Heart right ventricle (tissue), 16 donors: ENCODE data around the gene LCE1F. TPM values are rescaled to one million over a fixed set of nuclear protein-coding genes. Genes with fewer than 3 reads are reported as not detected.

ENCODE experiments used
- ATAC-seq, 8 donors: fragments of 200-7000 bp; cut with Tn5 transposase; one replicate each; pipeline ENCODE4 v1.9.1; 2020; ENCODE audit warnings: mild to moderate bottlenecking in 8 of 8, moderate library complexity in 8 of 8, moderate number of reproducible peaks in 1 of 8
- DNase-seq, 2 donors: peaks; one replicate each; pipeline ENCODE4 v3.0.0-alpha.2; 2020
- H3K27ac ChIP-seq, 10 donors: fragments of 200-600 bp; sonication (generic) in 2 of 10; one replicate each; pipeline versions ENCODE4 v1.5.0 to v1.8.0; 2020 to 2022; ENCODE audit warnings: mild to moderate bottlenecking in 3 of 10
- H3K27me3 ChIP-seq, 7 donors: fragments of 200-600 bp; one replicate each; pipeline ENCODE4 v1.8.0; 2021 to 2022; ENCODE audit warnings: mild to moderate bottlenecking in 2 of 7
- H3K36me3 ChIP-seq, 9 donors: fragments of 200-600 bp; sonication (generic) in 1 of 9; one replicate each; pipeline versions ENCODE4 v1.5.0 to v1.8.0; 2020 to 2022; ENCODE audit warnings: mild to moderate bottlenecking in 2 of 9
- H3K4me1 ChIP-seq, 9 donors: fragments of 200-600 bp; sonication (generic) in 1 of 9; one replicate each; pipeline versions ENCODE4 v1.5.0 to v1.8.0; 2020 to 2022; ENCODE audit warnings: mild to moderate bottlenecking in 4 of 9
- H3K4me3 ChIP-seq, 10 donors: fragments of 200-600 bp; sonication (generic) in 2 of 10; one replicate each; pipeline versions ENCODE4 v1.5.0 to v1.8.0; 2020 to 2022; ENCODE audit warnings: mild to moderate bottlenecking in 7 of 10, moderate library complexity in 2 of 10
- H3K9me3 ChIP-seq, 11 donors: fragments of 200-600 bp in 10 of 11; sonication (generic) in 2 of 11; one replicate each; pipeline versions ENCODE4 v1.5.0 to v1.8.0; 2013 to 2022; ENCODE audit warnings: mild to moderate bottlenecking in 2 of 11, control low read depth in 1 of 11, moderate library complexity in 1 of 11
- CTCF ChIP-seq, 9 donors: fragments of 200-600 bp; sonication (generic) in 2 of 9; IDR thresholded peaks; one replicate each; pipeline versions ENCODE4 v1.5.0 to v1.8.0; 2021 to 2022; ENCODE audit warnings: antibody characterized with exemption in 9 of 9, mild to moderate bottlenecking in 5 of 9, moderate library complexity in 1 of 9
- WGBS, 2 donors: extraction: QIAGEN DNeasy Blood & Tissue Kit; methylation state at CpG; one replicate each; pipeline ENCODE4 v1.1.7; 2013; ENCODE audit warnings: inconsistent platforms in 1 of 2; 5-methylcytosine and 5-hydroxymethylcytosine counted together
- intact Hi-C, 10 donors: fragments of 100-400 bp; cut with DNase I; formaldehyde crosslinking; loops; one replicate each; pipeline versions ENCODE4 v1.11.1 to v1.14.2; 2022
- polyA plus RNA-seq, 2 donors: library from polyadenylated mRNA; stranded (reverse); fragments of 200-250 nt; gene quantifications; one replicate each; pipeline ENCODE4 v1.2.3, GENCODE V29; 2013
- total RNA-seq, 10 donors: library from RNA; stranded (reverse); fragmentation: NEBNext Ultra II Directional in 3 of 10; extraction: Animal tissue kit (Norgen Biotek cat#: 25700) in 3 of 10; gene quantifications; one replicate each; pipeline versions ENCODE4 v1.2.1 to v1.2.4, GENCODE V29; 2021 to 2023
- donor health status: Arrhythmogenic right ventricular cardiomyopathy.
- donor health status: ischemic (EF 13 %, LVEDD 7.1; RV severe dilation, severe dysfunction).
- donor health status: healthy with polysubstance abuse.
- donor health status: DM: no; HTN: yes; CAD: no.
- donor health status: DM: no; HTN: no; CAD: no.
- donor health status: ischemic (EF 25% LVEDD 6.9; RV normal size, moderate dysfunction).
- donor health status: ischemic (EF 25% LVEDD 5.7; RV mildly dilated, moderate dysfunction).
- donor health status: healthy.
- donor health status: DM: yes; HTN: yes; CAD: no.
- donor health status: Ischemic cardiomyopathy.
- donor health status: ischemic (EF 35%, LVEDD 5.7; RV mildly dilated, moderate dysfunction).
- donor health status: nonischemic (EF 11% LVEDD 7.7; RV severe dilation, severe dysfunction).
- donor health status: DM: yes; HTN: yes; CAD: no.
- donor health status: PGD.
- donor health status: ischemic (EF 29% LVEDD 5.4; RV normal size, mild dysfunction).
- donor health status: nonischemic (EF 23%, LVEDD 6.1; RV moderate dilation, normal function).

The LCE1F gene
- total and polyA plus RNA-seq, 12 donors = not detected

GRCh38 chr1:152737997-152738396 is 36.9 kb upstream of the LCE1F start:
- H3K4me1 ChIP-seq = no peaks in the 10 kb centered on the region
- no peak overlapping the region for H3K27ac ChIP-seq
- peaks cover 0 to 13% (median 3%) of the 10 kb centered on the region in 7 donors for H3K27me3 ChIP-seq
- DNase-seq (no peak), ATAC-seq (no peak)
- no peak for TF ChIP-seq CTCF (IDR thresholded peaks at IDR 0.05)
- H3K9me3 ChIP-seq = peaks cover 0 to 2% (median 0%) of the 10 kb centered on the region in 11 donors
- H3K4me3 ChIP-seq = no peak overlapping the region
- 70 to 77% methylated on average over 5 of the region's 5 CpGs for WGBS, 2 donors
- intact Hi-C loops = no loop called here
- no peaks in the 10 kb centered on the region for H3K36me3 ChIP-seq

DNA sequence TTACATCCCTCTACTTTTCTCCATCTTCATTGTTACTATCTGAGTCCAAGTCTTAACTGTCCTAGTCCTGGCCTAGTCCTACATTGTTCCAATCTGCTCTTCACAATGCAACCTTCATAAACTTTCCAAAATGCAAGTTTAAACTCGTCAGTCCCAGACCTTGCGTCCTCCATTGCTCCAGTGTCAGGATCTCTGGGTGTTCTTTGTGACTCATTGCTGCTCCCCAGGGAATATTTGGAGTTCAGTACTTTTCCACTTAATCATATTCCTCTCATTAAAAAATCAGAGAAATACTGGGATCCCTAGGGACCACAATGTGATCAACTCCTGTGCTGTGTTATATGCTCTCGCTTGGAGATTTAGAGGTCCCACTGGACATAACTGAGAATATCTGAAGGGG is 35.1 kb upstream of the LCE1F start:
- Histone ChIP-seq H3K27ac (no peak overlapping the region), H3K4me3 (no peak overlapping the region), H3K27me3 (peaks cover 0 to 12% (median 3%) of the 10 kb centered on the region in 7 donors), H3K4me1 (no peaks in the 10 kb centered on the region), H3K9me3 (peaks cover 0 to 2% (median 0%) of the 10 kb centered on the region in 11 donors), H3K36me3 (no peaks in the 10 kb centered on the region)
- ATAC-seq (no peak), DNase-seq (no peak)
- intact Hi-C loops = no loop called here
- TF ChIP-seq CTCF (IDR thresholded peaks at IDR 0.05) = no peak
- 69 to 76% methylated on average over 3 of the region's 3 CpGs for WGBS, 2 donors

DNA sequence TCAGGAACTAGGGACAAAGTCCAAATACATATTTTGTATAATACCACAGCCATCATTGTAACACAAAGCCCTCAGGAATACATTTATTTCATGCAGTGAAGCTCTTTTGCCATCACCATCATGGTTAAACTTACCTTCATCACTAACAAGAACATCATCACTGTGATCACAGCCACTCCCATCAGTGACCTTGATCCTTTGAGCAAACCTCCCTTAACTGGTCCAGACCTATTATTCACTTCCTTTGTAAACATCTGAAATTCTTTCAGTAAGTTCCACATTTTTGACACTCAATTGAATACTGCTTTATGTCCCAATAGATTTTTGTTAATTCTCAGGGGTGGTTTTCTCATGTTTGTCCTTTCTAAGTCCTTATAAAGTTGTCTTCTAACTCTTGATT is 33.3 kb upstream of the LCE1F start:
- ATAC-seq (no peak), DNase-seq (no peak)
- H3K4me1 ChIP-seq = no peaks in the 10 kb centered on the region
- peaks cover 0 to 2% (median 0%) of the 10 kb centered on the region in 11 donors for H3K9me3 ChIP-seq
- intact Hi-C loops = no loop called here
- H3K27ac ChIP-seq = no peak overlapping the region
- TF ChIP-seq CTCF (IDR thresholded peaks at IDR 0.05) = no peak
- H3K27me3 ChIP-seq = peaks cover 0 to 6% (median 0%) of the 10 kb centered on the region in 7 donors
- no peak overlapping the region for H3K4me3 ChIP-seq
- no peaks in the 10 kb centered on the region for H3K36me3 ChIP-seq

DNA sequence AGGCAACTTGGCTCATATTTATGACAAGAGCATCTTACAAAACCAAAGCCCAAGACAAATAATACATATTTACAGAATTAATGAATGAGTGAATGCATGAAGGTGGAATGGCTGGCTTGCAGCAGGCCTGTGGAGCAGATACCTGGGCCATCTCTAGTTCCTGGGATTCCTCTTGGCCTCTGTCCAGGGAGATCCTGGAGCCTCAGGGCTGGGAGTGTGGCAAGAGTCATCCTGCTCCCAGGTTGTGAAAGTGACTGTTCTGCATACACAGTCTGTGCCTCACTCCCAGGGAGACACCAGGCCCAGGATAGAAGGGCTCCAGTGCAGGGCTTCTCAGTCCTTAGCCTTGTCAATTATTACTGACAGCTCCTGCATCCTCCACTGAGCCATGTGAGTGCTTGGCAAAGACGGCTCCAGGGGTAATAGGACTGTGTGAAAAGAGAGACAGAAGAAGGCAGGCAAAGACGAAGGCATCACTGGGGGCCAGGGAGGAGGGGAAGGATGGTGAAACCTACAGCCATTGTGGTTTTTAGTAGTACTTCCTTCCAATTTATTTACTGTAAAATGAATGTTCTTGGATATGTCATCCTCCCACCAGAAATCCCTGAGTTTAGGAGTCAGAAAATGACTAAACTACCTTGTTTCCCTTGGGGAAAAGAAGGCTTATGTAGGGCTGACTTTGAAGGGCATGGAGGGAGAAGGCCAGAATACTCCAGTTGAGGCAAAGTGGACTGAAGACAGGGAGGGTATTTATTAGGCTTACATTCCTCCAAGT is 31.4 kb upstream of the LCE1F start:
- no peaks in the 10 kb centered on the region for H3K36me3 ChIP-seq
- H3K4me1 ChIP-seq = no peaks in the 10 kb centered on the region
- H3K9me3 ChIP-seq = peaks cover 0 to 2% (median 0%) of the 10 kb centered on the region in 11 donors
- H3K27me3 ChIP-seq = peaks cover 0 to 10% (median 0%) of the 10 kb centered on the region in 7 donors
- TF ChIP-seq CTCF (IDR thresholded peaks at IDR 0.05) = no peak
- H3K4me3 ChIP-seq = no peak overlapping the region
- no peak for DNase-seq
- intact Hi-C loops = no loop called here
- no peak overlapping the region for H3K27ac ChIP-seq
- WGBS, 2 donors = 60 to 64% methylated on average over 2 of the region's 2 CpGs
- no peak for ATAC-seq
